Measurements from ENCODE around the gene CPD.

GRCh38 chr17:30449480-30449879 lies 70.8 kb downstream of the CPD start:
- TF ChIP-seq FIP1L1 (IDR thresholded peaks at IDR 0.05; ENCODE audit: borderline replicate concordance, insufficient read depth, low read depth, low read length) (no peak), EP300 (IDR thresholded peaks at IDR 0.05; ENCODE audit: low read depth in 2 of 2, low read length in 2 of 2) (no peak), EP300 (CRISPR knock-in tag; IDR thresholded peaks at IDR 0.05; ENCODE audit: borderline replicate concordance) (no peak), AFF4 (CRISPR knock-in tag; IDR thresholded peaks at IDR 0.05) (no peak), ZMYM4 (CRISPR knock-in tag; IDR thresholded peaks at IDR 0.05) (no peak)
